GM13977 (cell line): Measurements from ENCODE around the gene PIAS3.

Source experiments
- DNase-seq: peaks from one replicate; pipeline ENCODE4 v3.0.0; 2012; ENCODE audit warnings: low spot score
- CTCF ChIP-seq: IDR thresholded peaks from 2 replicates; pipeline ENCODE4 v1.5.1; 2012; ENCODE audit warnings: mild to moderate bottlenecking, control low read depth; ENCODE audit not compliant: insufficient read depth; ENCODE audit errors: extremely low read depth, missing control alignments
- in situ Hi-C: fragments of 300-500 bp; cut with MboI; formaldehyde crosslinking; loops from one replicate; pipeline ENCODE4 v1.12.0; 2022; ENCODE audit warnings: low sequenced_read_pairs, low pct_unique_long_range_greater_than_20kb, mixed read lengths, inconsistent platforms; ENCODE audit not compliant: unreplicated experiment

The PIAS3 gene

GRCh38 chr1:145806844-145807243 is 52.0 kb downstream of the PIAS3 start:
- TF ChIP-seq CTCF = no peak
- in situ Hi-C loops = no loop called here

GRCh38 chr1:145806408-145806807 is 52.5 kb downstream of the PIAS3 start:
- TF ChIP-seq CTCF = no peak
- DNase-seq = no peak
- in situ Hi-C loops = no loop called here

More at GRCh38 chr1:145806844-145807243, 52.0 kb downstream of the PIAS3 start:
- no peak for DNase-seq

GRCh38 chr1:145805057-145805456 is 53.8 kb downstream of the PIAS3 start:
- in situ Hi-C loops = no loop called here
- no peak for DNase-seq
- TF ChIP-seq CTCF = no peak

GRCh38 chr1:145804235-145805045 is 54.4 kb downstream of the PIAS3 start:
- TF ChIP-seq CTCF = no peak
- no peak for DNase-seq
- in situ Hi-C loops = no loop called here

- no peak for DNase-seq
- no peak for TF ChIP-seq CTCF
- in situ Hi-C loops = no loop called here
Measured at GRCh38 chr1:145799806-145800205, 59.1 kb downstream of the PIAS3 start.
